Breast epithelium (tissue), 4 donors: ENCODE data around the gene CTNNA2. TPM values are rescaled to one million over a fixed set of nuclear protein-coding genes. Genes with fewer than 3 reads are reported as not detected.

ENCODE experiments used
- DNase-seq, 2 donors: peaks; one replicate each; pipeline ENCODE4 v3.0.0-alpha.2; 2019; ENCODE audit warnings: low spot score in 2 of 2
- H3K27ac ChIP-seq, 2 donors: fragments of 200-600 bp; sonication (generic) in 1 of 2; one replicate each; pipeline ENCODE4 v1.5.1; 2016 to 2019; ENCODE audit warnings: mild to moderate bottlenecking in 1 of 2
- H3K27me3 ChIP-seq, 2 donors: fragments of 200-600 bp; sonication (generic) in 1 of 2; one replicate each; pipeline versions ENCODE4 v1.5.1 to v1.6.0; 2017 to 2019; ENCODE audit warnings: control low read depth in 1 of 2, mild to moderate bottlenecking in 1 of 2
- H3K36me3 ChIP-seq: fragments of 200-600 bp; one replicate; pipeline ENCODE4 v1.5.1; 2019
- H3K4me1 ChIP-seq, 2 donors: fragments of 200-600 bp; sonication (generic); one replicate each; pipeline ENCODE4 v1.5.1; 2016 to 2019; ENCODE audit warnings: control low read depth in 1 of 2
- H3K4me3 ChIP-seq, 3 donors: fragments of 200-600 bp; sonication (generic); 1 replicate in 2 of 3; 2 replicates in 1 of 3; pipeline ENCODE4 v1.5.1; 2016 to 2019; ENCODE audit warnings: mild to moderate bottlenecking in 3 of 3, moderate library complexity in 2 of 3
- H3K9me3 ChIP-seq, 2 donors: fragments of 200-600 bp; sonication (generic) in 1 of 2; one replicate each; pipeline ENCODE4 v1.5.1; 2016 to 2019; ENCODE audit warnings: control low read depth in 1 of 2
- CTCF ChIP-seq, 3 donors: fragments of 450-650 bp; IDR thresholded peaks; one replicate each; pipeline ENCODE4 v1.5.1; 2016 to 2017; ENCODE audit warnings: antibody characterized with exemption in 3 of 3, mild to moderate bottlenecking in 3 of 3, moderate library complexity in 3 of 3
- POLR2A ChIP-seq: fragments of 450-650 bp; IDR thresholded peaks from one replicate; pipeline ENCODE4 v1.6.1; 2016; ENCODE audit warnings: antibody characterized with exemption, mild to moderate bottlenecking, moderate library complexity
- POLR2AphosphoS5 ChIP-seq, 3 donors: sonication (generic); formaldehyde crosslinking; IDR thresholded peaks; one replicate each; pipeline ENCODE4 v1.6.1; 2017; ENCODE audit warnings: antibody characterized with exemption in 3 of 3
- intact Hi-C: fragments of 100-400 bp; cut with DNase I; formaldehyde crosslinking; loops from one replicate; pipeline ENCODE4 v1.15.1; 2023; ENCODE audit warnings: low total_unique reads
- total RNA-seq, 3 donors: library from RNA; depleted of rRNA; stranded (reverse); fragments of >200 nt; gene quantifications; one replicate each; pipeline ENCODE4 v1.1.0, GENCODE V29; 2016

Gene CTNNA2
- total RNA-seq, 3 donors from 2014 or later = 0.16 TPM; not detected in 2

- no peak overlapping the region for H3K4me3 ChIP-seq
- TF ChIP-seq POLR2AphosphoS5 (IDR thresholded peaks at IDR 0.05) = no peak
- TF ChIP-seq CTCF (IDR thresholded peaks at IDR 0.05) = no peak
- no peak for TF ChIP-seq POLR2A
- H3K27ac ChIP-seq = no peak overlapping the region
- no peaks in the 10 kb centered on the region for H3K4me1 ChIP-seq
- no peak for DNase-seq
- no peaks in the 10 kb centered on the region for H3K9me3 ChIP-seq
- intact Hi-C loops = no loop called here
- no peaks in the 10 kb centered on the region for H3K36me3 ChIP-seq
- no peaks in the 10 kb centered on the region for H3K27me3 ChIP-seq
Measured at GRCh38 chr2:80014637-80015036, 501.8 kb downstream of the CTNNA2 start.

- Histone ChIP-seq H3K27me3 (no peaks in the 10 kb centered on the region), H3K27ac (no peak overlapping the region), H3K4me3 (no peak overlapping the region), H3K4me1 (no peaks in the 10 kb centered on the region), H3K9me3 (no peaks in the 10 kb centered on the region), H3K36me3 (no peaks in the 10 kb centered on the region)
- intact Hi-C loops = no loop called here
- DNase-seq = no peak
- TF ChIP-seq POLR2A (no peak), CTCF (IDR thresholded peaks at IDR 0.05) (no peak), POLR2AphosphoS5 (IDR thresholded peaks at IDR 0.05) (no peak)
Measured at GRCh38 chr2:80016171-80016570, 503.3 kb downstream of the CTNNA2 start.

- H3K4me1 ChIP-seq = no peaks in the 10 kb centered on the region
- H3K36me3 ChIP-seq = no peaks in the 10 kb centered on the region
- H3K27me3 ChIP-seq = no peaks in the 10 kb centered on the region
- TF ChIP-seq POLR2A (no peak), CTCF (IDR thresholded peaks at IDR 0.05) (no peak), POLR2AphosphoS5 (IDR thresholded peaks at IDR 0.05) (no peak)
- no peak for DNase-seq
- no peak overlapping the region for H3K4me3 ChIP-seq
- intact Hi-C loops = no loop called here
- H3K9me3 ChIP-seq = no peaks in the 10 kb centered on the region
- H3K27ac ChIP-seq = no peak overlapping the region
Measured at GRCh38 chr2:80019571-80020460, 507.0 kb downstream of the CTNNA2 start.

GRCh38 chr2:80022018-80022417, 509.2 kb downstream of the CTNNA2 start:
- TF ChIP-seq POLR2A = no peak
- no peak for TF ChIP-seq CTCF (IDR thresholded peaks at IDR 0.05)
- TF ChIP-seq POLR2AphosphoS5 (IDR thresholded peaks at IDR 0.05) = no peak
- Histone ChIP-seq H3K36me3 (no peaks in the 10 kb centered on the region), H3K27ac (no peak overlapping the region), H3K27me3 (no peaks in the 10 kb centered on the region), H3K4me3 (no peak overlapping the region), H3K9me3 (no peaks in the 10 kb centered on the region), H3K4me1 (no peaks in the 10 kb centered on the region)
- DNase-seq = no peak
- intact Hi-C loops = no loop called here

- H3K4me3 ChIP-seq = no peak overlapping the region
- no peak for DNase-seq
- no peaks in the 10 kb centered on the region for H3K4me1 ChIP-seq
Measured at GRCh38 chr2:80026040-80026729, 513.3 kb downstream of the CTNNA2 start.

More at GRCh38 chr2:80026040-80026729, 513.3 kb downstream of the CTNNA2 start:
- intact Hi-C loops = no loop called here
- Histone ChIP-seq H3K27me3 (no peaks in the 10 kb centered on the region), H3K36me3 (no peaks in the 10 kb centered on the region), H3K9me3 (no peaks in the 10 kb centered on the region), H3K27ac (no peak overlapping the region)
- TF ChIP-seq CTCF (IDR thresholded peaks at IDR 0.05) (no peak), POLR2AphosphoS5 (IDR thresholded peaks at IDR 0.05) (no peak), POLR2A (no peak)
